CD14-positive monocyte (primary cell): ENCODE measurements around the gene CHRD. TPM values are rescaled to one million over a fixed set of nuclear protein-coding genes. Genes with fewer than 3 reads are reported as not detected.

Experiments used
- DNase-seq, 3 donors: peaks; one replicate each; pipeline ENCODE4 v3.0.0-alpha.2; 2011 to 2022
- H2AFZ ChIP-seq: 2 replicates; pipeline ENCODE4 v1.6.0; 2012; ENCODE audit warnings: mild to moderate bottlenecking, low read depth, low read length, inconsistent platforms; ENCODE audit not compliant: insufficient read depth, poor library complexity, severe bottlenecking
- H3K27ac ChIP-seq, 2 donors: 1 replicate in 1 of 2; 2 replicates in 1 of 2; pipeline ENCODE4 v1.5.1; 2012 to 2013; ENCODE audit warnings: low read length in 2 of 2, control low read depth in 1 of 2, inconsistent platforms in 1 of 2, low read depth in 1 of 2, mild to moderate bottlenecking in 1 of 2
- H3K27me3 ChIP-seq, 2 donors: one replicate each; pipeline versions ENCODE4 v1.6.0 to v1.6.1; 2011 to 2013; ENCODE audit warnings: low read length in 2 of 2; ENCODE audit not compliant: control insufficient read depth in 2 of 2, insufficient read depth in 2 of 2
- H3K36me3 ChIP-seq, 2 donors: replicated peaks in 1 of 2; 1 replicate in 1 of 2; 2 replicates in 1 of 2; pipeline versions ENCODE4 v1.5.1 to v1.6.1; 2012 to 2013; ENCODE audit warnings: low read length in 2 of 2, control low read depth in 1 of 2, inconsistent platforms in 1 of 2, mild to moderate bottlenecking in 1 of 2; ENCODE audit not compliant: insufficient read depth in 2 of 2, control insufficient read depth in 1 of 2
- H3K4me1 ChIP-seq, 2 donors: 1 replicate in 1 of 2; 2 replicates in 1 of 2; pipeline versions ENCODE4 v1.5.1 to v1.6.1; 2012 to 2013; ENCODE audit warnings: low read length in 2 of 2, control low read depth in 1 of 2, inconsistent platforms in 1 of 2, mild to moderate bottlenecking in 1 of 2, moderate library complexity in 1 of 2; ENCODE audit not compliant: insufficient read depth in 2 of 2, control insufficient read depth in 1 of 2
- H3K4me2 ChIP-seq: replicated peaks from 2 replicates; pipeline ENCODE3; 2012; ENCODE audit warnings: low read length, moderate library complexity, mild to moderate bottlenecking; ENCODE audit not compliant: poor library complexity, severe bottlenecking; ENCODE audit errors: extremely low read depth
- H3K4me3 ChIP-seq, 3 experiments: fragments of 200-600 bp in 1 of 3; sonication (generic) in 1 of 3; replicated peaks in 1 of 3; 1 replicate in 2 of 3; 2 replicates in 1 of 3; pipeline ENCODE4 v1.5.1; 2011 to 2013; ENCODE audit warnings: low read length in 3 of 3, mild to moderate bottlenecking in 3 of 3, control low read depth in 2 of 3, low read depth in 2 of 3, inconsistent platforms in 1 of 3, moderate library complexity in 1 of 3
- H3K79me2 ChIP-seq: 2 replicates; pipeline ENCODE4 v1.6.0; 2012; ENCODE audit warnings: mild to moderate bottlenecking, control low read depth, inconsistent platforms, low read length, moderate library complexity; ENCODE audit not compliant: insufficient read depth
- H3K9ac ChIP-seq: 2 replicates; pipeline ENCODE4 v1.6.0; 2017; ENCODE audit warnings: low read length, mild to moderate bottlenecking; ENCODE audit not compliant: insufficient read depth, poor library complexity, severe bottlenecking
- H3K9me3 ChIP-seq, 2 donors: replicated peaks in 1 of 2; 1 replicate in 1 of 2; 2 replicates in 1 of 2; pipeline versions ENCODE4 v1.5.1 to v1.6.1; 2012 to 2013; ENCODE audit warnings: low read length in 2 of 2, control low read depth in 1 of 2; ENCODE audit not compliant: control insufficient read depth in 1 of 2, insufficient read depth in 1 of 2
- H4K20me1 ChIP-seq: 2 replicates; pipeline ENCODE4 v1.6.0; 2012; ENCODE audit warnings: mild to moderate bottlenecking, low read length, control low read depth, moderate library complexity; ENCODE audit not compliant: insufficient read depth
- H3K27ac Mint-ChIP-seq, 7 donors: one replicate each; pipeline ENCODE4 v1.8.0; 2020; ENCODE audit warnings: mild to moderate bottlenecking in 7 of 7, mixed read lengths in 7 of 7, moderate library complexity in 6 of 7, inconsistent platforms in 2 of 7
- H3K27me3 Mint-ChIP-seq, 3 donors: one replicate each; pipeline ENCODE4 v1.8.0; 2021 to 2022; ENCODE audit warnings: low read depth in 3 of 3, mild to moderate bottlenecking in 3 of 3, mixed read lengths in 3 of 3, moderate library complexity in 3 of 3, inconsistent platforms in 1 of 3
- H3K36me3 Mint-ChIP-seq, 2 donors: one replicate each; pipeline ENCODE4 v1.8.0; 2020; ENCODE audit warnings: mixed read lengths in 2 of 2, inconsistent platforms in 1 of 2, mild to moderate bottlenecking in 1 of 2
- H3K4me1 Mint-ChIP-seq: one replicate; pipeline ENCODE4 v1.8.0; 2020; ENCODE audit warnings: mild to moderate bottlenecking, mixed read lengths
- H3K4me3 Mint-ChIP-seq, 2 donors: one replicate each; pipeline ENCODE4 v1.8.0; 2020; ENCODE audit warnings: mild to moderate bottlenecking in 2 of 2, mixed read lengths in 2 of 2, moderate library complexity in 1 of 2
- H3K9me3 Mint-ChIP-seq, 7 donors: one replicate each; pipeline ENCODE4 v1.8.0; 2020 to 2022; ENCODE audit warnings: mixed read lengths in 7 of 7, mild to moderate bottlenecking in 6 of 7, moderate library complexity in 6 of 7, inconsistent platforms in 2 of 7
- CTCF ChIP-seq: fragments of 200-600 bp; IDR thresholded peaks from one replicate; pipeline ENCODE4 v1.8.0; 2022; ENCODE audit warnings: antibody characterized with exemption, mild to moderate bottlenecking
- WGBS: methylation state at CpG from one replicate; pipeline ENCODE4 v1.1.5; 2013; ENCODE audit warnings: missing lambda C conversion rate; ENCODE audit not compliant: insufficient coverage; 5-methylcytosine and 5-hydroxymethylcytosine counted together
- intact Hi-C, 2 donors: fragments of 100-400 bp; cut with micrococcal nuclease; formaldehyde crosslinking; loops; one replicate each; pipeline versions ENCODE4 v1.15.0 to v1.15.1; 2023
- polyA plus RNA-seq, 3 donors: library from polyadenylated mRNA; depleted of rRNA in 1 of 3; unstranded in 2 of 3; stranded (reverse) in 1 of 3; fragments of 300-500 nt in 2 of 3; fragments of >200 nt in 1 of 3; fragmentation: Illumina TruSeq in 2 of 3; gene quantifications; 1 replicate in 2 of 3; 2 replicates in 1 of 3; pipeline ENCODE4 v1.2.3, GENCODE V29; 2012 to 2021

The CHRD gene
- polyA plus RNA-seq, 3 donors: 0.03 TPM; not detected in 2

GRCh38 chr3:184335661-184336546 lies 44.0 kb upstream of the CHRD start:
- H3K27ac Mint-ChIP-seq: peak overlapping the region; percentile 93 to 97 (median 97)
- TF ChIP-seq CTCF: no peak
- H3K27me3 Mint-ChIP-seq: peaks cover 0 to 16% (median 10%) of the 10 kb centered on the region in 3 donors
- H3K4me3 Mint-ChIP-seq: peak overlapping the region; percentile 90 to 97
- Histone ChIP-seq H4K20me1 (peaks cover 56% of the 10 kb centered on the region), H3K36me3 (peaks cover 45 to 46% of the 10 kb centered on the region in 2 donors), H3K27me3 (peaks cover 0 to 4% of the 10 kb centered on the region in 2 donors), H2AFZ (peak overlapping the region; percentile 78), H3K4me2 (peak overlapping the region; percentile 85), H3K27ac (peak overlapping the region; percentile 78 to 87), H3K4me1 (peaks cover 33 to 40% of the 10 kb centered on the region in 2 donors), H3K79me2 (peaks cover 22% of the 10 kb centered on the region), H3K9me3 (no peaks in the 10 kb centered on the region), H3K9ac (peak overlapping the region; percentile 84), H3K4me3 (peak overlapping the region; percentile 75 to 84 (median 78))
- H3K36me3 Mint-ChIP-seq: peaks cover 60 to 66% of the 10 kb centered on the region in 2 donors
- intact Hi-C loops: no loop called here
- H3K4me1 Mint-ChIP-seq: peaks cover 45% of the 10 kb centered on the region
- peak; percentile 73 to 83 (median 83) for DNase-seq
- H3K9me3 Mint-ChIP-seq: no peaks in the 10 kb centered on the region
- under 1% methylated on average over 69 of the region's 77 CpGs for WGBS

DNA sequence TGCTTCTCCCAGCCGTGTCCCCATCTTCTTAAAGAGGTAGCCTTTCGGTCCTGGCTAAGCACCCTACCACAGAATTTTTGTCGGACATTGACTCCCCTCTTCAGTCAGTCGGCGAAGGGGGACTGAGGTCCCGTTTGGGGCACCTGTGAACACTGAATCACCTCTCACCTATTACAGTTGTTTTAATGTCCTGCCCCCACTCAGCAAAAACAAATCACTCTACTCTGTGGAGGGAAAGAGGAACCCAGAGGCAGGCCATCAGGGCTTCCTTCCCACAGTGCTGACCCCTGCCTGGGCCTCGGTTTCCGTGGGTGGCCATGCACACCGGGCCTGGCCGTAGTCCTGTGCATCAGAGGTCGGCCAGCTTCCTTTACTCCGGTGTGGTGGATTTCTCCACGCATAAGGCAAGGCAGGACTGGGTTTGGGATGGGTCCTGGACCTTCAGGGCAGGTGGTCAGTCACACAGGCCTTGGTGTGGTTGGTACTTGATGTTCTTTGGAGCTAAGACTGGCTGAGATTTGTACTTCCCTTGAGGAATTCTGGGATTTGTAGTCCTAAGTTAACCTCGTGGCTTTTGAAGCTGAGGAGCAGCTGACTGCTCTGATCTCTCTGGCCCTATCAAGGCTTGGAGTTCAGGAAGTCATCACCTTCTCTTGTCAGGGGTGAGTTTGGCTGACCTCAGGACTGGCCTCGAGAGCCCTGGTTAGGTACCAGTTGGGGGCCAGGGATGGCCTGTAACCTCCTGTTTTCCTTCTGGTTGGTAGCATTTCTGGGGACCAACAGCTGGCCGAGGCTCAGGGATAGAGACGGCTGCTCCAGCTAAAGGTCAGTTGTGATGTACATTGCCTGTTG lies 43.1 kb upstream of the CHRD start:
- Histone ChIP-seq H4K20me1 (peaks cover 54% of the 10 kb centered on the region), H3K9me3 (no peaks in the 10 kb centered on the region), H3K9ac (peak overlapping the region; percentile 84), H3K79me2 (peaks cover 22% of the 10 kb centered on the region), H3K27me3 (peaks cover 0 to 4% of the 10 kb centered on the region in 2 donors), H3K36me3 (peaks cover 40 to 44% of the 10 kb centered on the region in 2 donors), H3K4me3 (peak overlapping the region; percentile 75 to 84 (median 78)), H3K4me2 (peak overlapping the region; percentile 85), H2AFZ (peak overlapping the region; percentile 78), H3K27ac (peak overlapping the region; percentile 78 to 87), H3K4me1 (peaks cover 36 to 44% of the 10 kb centered on the region in 2 donors)
- Mint-ChIP-seq H3K4me1 (peaks cover 51% of the 10 kb centered on the region), H3K4me3 (peak overlapping the region; percentile 90 to 97), H3K9me3 (no peaks in the 10 kb centered on the region), H3K36me3 (peaks cover 58 to 65% of the 10 kb centered on the region in 2 donors), H3K27me3 (peaks cover 1 to 14% (median 10%) of the 10 kb centered on the region in 3 donors), H3K27ac (peak overlapping the region; percentile 91 to 97 (median 97))
- TF ChIP-seq CTCF: no peak
- 21% methylated on average over 14 of the region's 17 CpGs for WGBS
- intact Hi-C loops: no loop called here
- peak in 2 of 3 donors; percentile 44 to 58 for DNase-seq
